ENCODE measurements around the gene TARBP2.

DNA sequence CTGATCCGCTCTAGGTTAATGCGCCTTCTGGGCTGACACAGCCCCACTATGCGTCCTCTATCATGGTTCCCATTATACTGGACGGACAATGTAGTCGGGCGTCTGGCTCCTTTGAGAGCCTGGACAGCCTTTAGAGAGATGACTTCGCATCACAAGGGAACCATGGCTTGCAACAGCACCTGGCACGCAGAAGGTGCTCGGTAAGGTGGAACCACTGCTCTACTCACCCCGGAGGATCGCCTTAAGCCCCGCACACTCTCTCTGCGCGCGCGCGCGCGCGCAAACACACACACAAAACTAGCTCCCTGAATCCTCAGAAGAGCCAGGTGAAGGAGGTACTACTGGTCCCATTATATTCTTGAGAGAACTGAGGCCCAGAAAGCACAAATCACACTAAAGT, 8.9 kb upstream of the TARBP2 start:
- TF ChIP-seq CTCF (IDR thresholded peaks at IDR 0.05) (no peak), GRHL2 (CRISPR knock-in tag; IDR thresholded peaks at IDR 0.05; ENCODE audit: insufficient replicate concordance, severe bottlenecking) (no peak), NFYB (CRISPR knock-in tag; conservative IDR thresholded peaks at IDR 0.05; ENCODE audit: low read depth) (no peak), SOX15 (CRISPR knock-in tag; IDR thresholded peaks at IDR 0.05) (no peak), E2F4 (CRISPR knock-in tag; IDR thresholded peaks at IDR 0.05; ENCODE audit: borderline replicate concordance, low read depth) (no peak), NR3C1 (CRISPR knock-in tag; conservative IDR thresholded peaks at IDR 0.05; ENCODE audit: low read depth) (no peak)
- TF ChIP-seq, protein P1, sequence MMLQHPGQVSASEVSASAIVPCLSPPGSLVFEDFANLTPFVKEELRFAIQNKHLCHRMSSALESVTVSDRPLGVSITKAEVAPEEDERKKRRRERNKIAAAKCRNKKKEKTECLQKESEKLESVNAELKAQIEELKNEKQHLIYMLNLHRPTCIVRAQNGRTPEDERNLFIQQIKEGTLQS (CRISPR knock-in tag; conservative IDR thresholded peaks at IDR 0.05), result no peak
